TTC549 (cell line): ENCODE data around the gene REEP6.
"Not testable (repeated sequence)": the region's sequence is repeated elsewhere in the genome, so short reads cannot be mapped to it uniquely, and the experiment has no call there.

Experiments used
- FAIRE-seq: peaks from 2 replicates; lab custom pipeline; 2012; peaks lifted over from hg19 to GRCh38; lab: Jason Lieb, UNC

The REEP6 gene

GRCh38 chr19:1526066-1526778 lies 35.2 kb downstream of the REEP6 start:
- no peak for FAIRE-seq

DNA sequence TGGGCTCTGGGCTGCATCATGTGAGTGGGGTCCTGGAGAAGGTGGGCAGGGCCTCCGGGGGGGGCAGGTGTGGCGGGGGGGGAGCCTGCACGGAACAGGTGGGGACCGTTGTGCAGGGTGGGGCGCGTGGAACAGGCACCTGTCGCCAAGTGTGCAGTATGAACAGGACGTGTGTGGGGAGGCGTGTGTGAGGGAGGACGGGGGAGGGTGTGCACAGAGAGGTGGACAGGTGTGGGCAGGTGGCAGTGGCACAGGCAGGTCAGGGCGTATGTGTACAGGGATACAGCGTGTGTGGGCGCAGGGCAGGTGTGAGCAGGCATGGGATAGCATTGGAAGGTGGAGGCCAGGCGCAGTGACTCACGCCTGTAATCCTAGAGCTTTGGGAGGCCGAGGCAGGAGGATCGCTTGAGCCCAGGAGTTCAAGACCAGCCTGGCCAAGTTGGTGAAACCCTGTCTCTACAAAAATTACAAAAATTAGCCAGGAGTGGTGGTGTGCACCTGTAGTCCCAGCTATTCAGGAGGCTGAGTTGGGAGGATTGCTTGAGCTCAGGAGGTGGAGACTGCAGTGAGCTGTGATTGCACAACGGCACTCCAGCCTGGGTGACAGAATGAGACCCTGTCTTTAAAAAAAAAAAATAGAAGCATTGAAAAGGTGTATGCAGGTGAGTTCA lies 36.1 kb downstream of the REEP6 start:
- no peak for FAIRE-seq

DNA sequence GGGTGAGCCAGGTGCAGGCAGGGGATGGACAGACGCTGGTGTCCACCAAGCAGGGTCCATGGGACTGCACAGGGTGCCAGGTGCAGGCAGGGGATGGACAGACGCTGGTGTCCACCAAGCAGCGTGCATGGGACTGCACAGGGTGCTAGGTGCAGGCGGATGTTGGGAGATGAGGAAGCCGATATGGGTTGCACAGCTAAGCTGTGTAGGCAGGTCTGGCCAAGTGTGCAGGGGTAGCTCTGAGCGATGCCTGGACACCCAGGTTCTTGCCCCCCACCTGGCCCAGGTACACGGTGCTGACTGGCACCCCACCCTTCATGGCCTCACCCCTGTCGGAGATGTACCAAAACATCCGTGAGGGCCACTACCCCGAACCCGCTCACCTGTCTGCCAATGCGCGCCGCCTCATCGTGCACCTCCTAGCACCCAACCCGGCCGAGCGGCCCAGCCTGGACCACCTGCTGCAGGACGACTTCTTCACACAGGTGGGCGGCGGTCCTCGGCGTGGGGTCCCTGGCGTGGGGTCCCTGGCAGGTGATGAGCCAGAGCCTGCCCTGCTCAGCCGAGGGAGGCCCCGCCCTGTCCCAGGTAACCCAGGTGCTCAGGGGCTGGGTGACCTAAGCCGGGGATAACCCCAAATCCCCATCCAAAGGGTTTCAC lies 36.8 kb downstream of the REEP6 start:
- FAIRE-seq: no peak

- FAIRE-seq: no peak
Measured at GRCh38 chr19:1528596-1529429, 37.8 kb downstream of the REEP6 start.

DNA sequence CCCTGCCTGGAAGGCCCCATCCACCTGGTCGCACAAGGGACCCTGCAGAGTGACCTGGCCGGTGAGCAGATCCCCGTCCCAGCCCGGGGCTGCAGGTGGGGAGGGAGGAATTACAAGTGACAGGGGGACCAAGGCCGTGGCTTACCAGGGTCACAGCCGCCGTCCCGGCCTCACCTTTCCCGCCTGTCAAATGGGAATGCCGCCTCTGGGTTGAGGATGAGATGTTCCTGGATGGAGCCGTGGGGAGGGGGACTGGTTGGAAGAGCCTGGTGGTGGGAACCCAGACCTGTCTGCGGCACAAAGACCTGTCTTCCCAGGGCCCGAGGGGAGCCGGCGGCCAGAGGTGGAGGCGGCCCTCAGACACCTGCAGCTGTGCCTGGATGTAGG lies 38.4 kb downstream of the REEP6 start:
- FAIRE-seq: no peak

DNA sequence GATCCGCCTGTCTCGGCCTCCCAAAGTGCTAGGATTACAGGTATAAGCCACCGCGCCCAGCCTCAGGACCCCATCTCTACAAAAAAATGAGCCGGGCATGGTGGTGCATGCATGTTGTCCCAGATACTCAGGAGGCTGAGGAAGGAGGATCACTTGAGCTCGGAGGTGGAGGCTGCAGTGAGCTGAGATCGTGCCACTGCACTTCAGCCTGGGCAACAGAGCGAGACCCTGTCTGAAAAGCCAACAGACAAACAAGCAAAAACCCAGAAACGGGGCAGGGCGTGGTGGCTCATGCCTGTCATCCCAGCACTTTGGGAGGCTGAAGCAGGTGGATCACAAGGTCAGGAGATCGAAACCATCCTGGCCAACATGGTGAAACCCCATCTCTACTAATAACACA lies 39.9 kb downstream of the REEP6 start:
- FAIRE-seq: not testable (repeated sequence)

- no peak for FAIRE-seq
Measured at GRCh38 chr19:1531587-1531986, 40.6 kb downstream of the REEP6 start.

- no peak for FAIRE-seq
Measured at GRCh38 chr19:1532003-1532402, 41.0 kb downstream of the REEP6 start.

- no peak for FAIRE-seq
Measured at GRCh38 chr19:1533510-1534150, 42.6 kb downstream of the REEP6 start.

GRCh38 chr19:1534972-1535371 lies 44.0 kb downstream of the REEP6 start:
- no peak for FAIRE-seq

DNA sequence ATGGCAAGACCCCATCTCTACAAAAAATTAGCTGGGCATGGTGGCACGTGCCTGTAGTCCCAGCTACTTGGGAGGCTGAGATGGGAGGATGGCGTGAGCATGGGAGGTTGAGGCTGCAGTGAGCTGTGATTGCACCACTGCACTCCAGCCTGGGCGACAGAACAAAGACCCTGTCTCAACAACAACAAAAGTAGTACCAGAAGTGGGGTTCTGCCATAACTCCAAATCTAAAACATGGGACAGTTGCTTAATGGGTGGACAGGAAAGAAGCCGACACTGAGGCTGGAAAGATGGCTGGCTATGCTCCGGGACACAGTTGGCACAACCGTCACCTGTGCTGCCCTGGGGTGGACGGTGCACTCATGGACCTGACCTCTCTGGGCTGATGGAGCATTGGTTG lies 44.7 kb downstream of the REEP6 start:
- FAIRE-seq: not testable (repeated sequence)

DNA sequence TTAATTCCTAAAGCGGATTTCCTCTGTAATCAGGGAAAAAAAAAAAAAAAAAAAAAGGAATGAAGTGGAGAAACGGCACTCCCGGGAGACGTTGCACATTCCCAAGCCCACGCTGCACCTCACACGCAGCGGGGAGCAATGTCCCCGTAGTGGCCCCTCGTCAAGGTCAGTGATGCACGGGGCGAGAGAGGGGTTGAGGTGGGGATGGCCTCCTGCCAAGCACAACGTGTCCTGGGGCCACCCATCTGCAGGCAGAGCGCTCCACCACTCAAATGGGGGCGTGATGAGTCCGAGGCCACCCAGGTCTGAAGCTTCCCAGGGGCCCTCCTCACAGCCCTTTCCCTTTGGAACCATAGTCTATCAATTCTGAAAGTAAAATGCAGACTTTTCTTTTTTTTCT lies 48.0 kb downstream of the REEP6 start:
- FAIRE-seq: no peak

- not testable (repeated sequence) for FAIRE-seq
Measured at GRCh38 chr19:1539749-1540148, 48.8 kb downstream of the REEP6 start.

DNA sequence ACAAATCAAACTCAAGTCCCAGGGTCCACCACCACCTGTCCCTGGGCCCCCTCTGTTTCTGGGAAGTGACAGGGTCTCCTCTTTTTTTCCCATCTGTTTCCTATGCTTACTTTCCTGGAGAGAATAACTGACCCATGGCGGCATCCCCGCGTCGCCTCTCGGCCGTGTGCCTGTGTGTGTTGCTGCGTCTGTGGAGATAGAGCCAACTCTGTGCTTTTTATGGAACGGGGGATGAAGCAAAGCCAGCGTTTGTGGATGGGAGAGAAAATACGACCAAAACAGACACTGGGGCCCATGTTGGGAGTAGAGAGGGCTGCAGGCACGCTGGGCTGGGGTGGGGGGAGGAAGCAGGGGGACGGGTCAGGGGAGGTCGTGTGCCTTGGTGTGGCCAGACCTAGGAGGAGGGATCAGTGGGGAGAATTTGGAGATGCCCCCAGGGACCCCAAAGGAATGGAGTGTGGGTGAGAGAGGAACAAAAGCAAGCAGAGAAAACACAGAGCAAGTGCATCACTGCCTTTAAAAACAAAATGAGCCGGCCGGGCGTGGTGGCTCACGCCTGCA lies 49.5 kb downstream of the REEP6 start:
- FAIRE-seq: no peak
